MM.1S (cell line): ENCODE results near the gene SORBS2.

Experiments used
- DNase-seq: peaks from one replicate; pipeline ENCODE4 v3.0.0-alpha.2; 2015
- H2AFZ ChIP-seq: fragments of 300-600 bp; sonication (generic); 2 replicates; pipeline ENCODE4 v1.6.0; 2016; ENCODE audit warnings: antibody characterized with exemption, low read length
- H3F3A ChIP-seq: fragments of 300-600 bp; sonication (generic); 2 replicates; pipeline ENCODE4 v1.6.1; 2016; ENCODE audit warnings: mild to moderate bottlenecking, antibody characterized with exemption, low read length, moderate library complexity, mixed read lengths; ENCODE audit not compliant: insufficient read depth
- H3K27ac ChIP-seq: fragments of 300-600 bp; sonication (generic); 2 replicates; pipeline ENCODE4 v1.5.1; 2016; ENCODE audit warnings: mild to moderate bottlenecking, low read length
- H3K27me3 ChIP-seq: fragments of 300-600 bp; sonication (generic); replicated peaks from 2 replicates; pipeline ENCODE4 v1.6.0; 2016; ENCODE audit warnings: low read length; ENCODE audit not compliant: insufficient read depth
- H3K36me3 ChIP-seq: fragments of 300-600 bp; sonication (generic); replicated peaks from 2 replicates; pipeline ENCODE4 v1.6.1; 2016; ENCODE audit warnings: mild to moderate bottlenecking, low read length, mixed read lengths; ENCODE audit not compliant: insufficient read depth
- H3K4me1 ChIP-seq: fragments of 300-600 bp; sonication (generic); 2 replicates; pipeline ENCODE4 v1.6.1; 2016; ENCODE audit warnings: low read length, mixed read lengths
- H3K4me2 ChIP-seq: fragments of 300-600 bp; sonication (generic); 2 replicates; pipeline ENCODE4 v1.6.0; 2016; ENCODE audit warnings: low read depth, low read length
- H3K4me3 ChIP-seq: fragments of 300-600 bp; sonication (generic); 2 replicates; pipeline ENCODE4 v1.5.1; 2016; ENCODE audit warnings: low read length, mixed read lengths
- H3K79me2 ChIP-seq: fragments of 300-600 bp; sonication (generic); 2 replicates; pipeline ENCODE4 v1.6.1; 2016; ENCODE audit warnings: mixed run types, low read length, mixed read lengths
- H3K9ac ChIP-seq: fragments of 300-600 bp; sonication (generic); 2 replicates; pipeline ENCODE4 v1.6.1; 2016; ENCODE audit warnings: low read length, mixed read lengths
- H3K9me2 ChIP-seq: fragments of 300-600 bp; sonication (generic); replicated peaks from 2 replicates; pipeline ENCODE4 v1.6.1; 2016; ENCODE audit warnings: mild to moderate bottlenecking, low read length, mixed read lengths; ENCODE audit not compliant: insufficient read depth
- H3K9me3 ChIP-seq: fragments of 300-600 bp; sonication (generic); replicated peaks from 2 replicates; pipeline ENCODE4 v1.6.1; 2016; ENCODE audit warnings: mild to moderate bottlenecking, low read length, mixed read lengths; ENCODE audit not compliant: insufficient read depth
- H4K20me1 ChIP-seq: fragments of 300-600 bp; sonication (generic); 2 replicates; pipeline ENCODE4 v1.6.1; 2016; ENCODE audit warnings: mild to moderate bottlenecking, low read length, moderate library complexity, mixed read lengths; ENCODE audit not compliant: insufficient read depth
- EZH2 ChIP-seq: fragments of 300-600 bp; sonication (generic); optimal IDR thresholded peaks from 2 replicates; pipeline ENCODE3; 2017; ENCODE audit warnings: low read depth, mild to moderate bottlenecking, antibody characterized with exemption, low read length, mixed read lengths
- EZH2phosphoT487 ChIP-seq: fragments of 300-600 bp; sonication (generic); IDR thresholded peaks from 2 replicates; pipeline ENCODE4 v1.6.1; 2018; ENCODE audit warnings: antibody characterized with exemption, low read length
- TF ChIP-seq, protein P1 (sequence below): fragments of 300-600 bp; sonication (generic); IDR thresholded peaks from 2 replicates; pipeline ENCODE4 v1.5.1; 2016; ENCODE audit warnings: antibody characterized with exemption, low read length, mixed read lengths

SORBS2 gene

DNA sequence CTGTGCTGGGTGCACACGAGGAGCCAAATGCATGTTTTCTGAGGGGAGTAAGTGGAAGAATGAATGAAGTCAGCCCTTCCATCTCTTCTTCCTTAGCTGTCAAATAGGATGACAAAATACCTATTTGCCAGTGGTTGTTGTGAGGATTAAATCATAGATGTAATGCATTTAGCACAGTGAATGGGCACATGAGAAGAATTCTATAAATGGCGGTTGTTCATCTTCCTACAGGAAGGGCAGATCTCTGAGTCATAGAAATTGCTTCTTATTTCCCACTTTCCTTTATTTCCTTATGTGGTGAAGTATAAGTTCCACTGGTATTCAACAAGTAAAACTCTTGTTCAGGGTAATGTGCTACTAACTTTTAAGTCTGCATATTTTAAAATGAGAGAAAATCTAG, 83.1 kb downstream of the SORBS2 start:
- Histone ChIP-seq H3K27ac (no peak overlapping the region), H3K9me2 (no peaks in the 10 kb centered on the region), H3K4me1 (peaks cover 20% of the 10 kb centered on the region), H3K4me3 (no peak overlapping the region), H3F3A (peaks cover 5% of the 10 kb centered on the region), H4K20me1 (no peaks in the 10 kb centered on the region), H3K79me2 (no peaks in the 10 kb centered on the region), H3K9ac (no peak overlapping the region), H2AFZ (no peak overlapping the region), H3K27me3 (no peaks in the 10 kb centered on the region), H3K9me3 (no peaks in the 10 kb centered on the region), H3K4me2 (no peak overlapping the region), H3K36me3 (no peaks in the 10 kb centered on the region)
- no peak for TF ChIP-seq EZH2phosphoT487
- TF ChIP-seq, protein P1, sequence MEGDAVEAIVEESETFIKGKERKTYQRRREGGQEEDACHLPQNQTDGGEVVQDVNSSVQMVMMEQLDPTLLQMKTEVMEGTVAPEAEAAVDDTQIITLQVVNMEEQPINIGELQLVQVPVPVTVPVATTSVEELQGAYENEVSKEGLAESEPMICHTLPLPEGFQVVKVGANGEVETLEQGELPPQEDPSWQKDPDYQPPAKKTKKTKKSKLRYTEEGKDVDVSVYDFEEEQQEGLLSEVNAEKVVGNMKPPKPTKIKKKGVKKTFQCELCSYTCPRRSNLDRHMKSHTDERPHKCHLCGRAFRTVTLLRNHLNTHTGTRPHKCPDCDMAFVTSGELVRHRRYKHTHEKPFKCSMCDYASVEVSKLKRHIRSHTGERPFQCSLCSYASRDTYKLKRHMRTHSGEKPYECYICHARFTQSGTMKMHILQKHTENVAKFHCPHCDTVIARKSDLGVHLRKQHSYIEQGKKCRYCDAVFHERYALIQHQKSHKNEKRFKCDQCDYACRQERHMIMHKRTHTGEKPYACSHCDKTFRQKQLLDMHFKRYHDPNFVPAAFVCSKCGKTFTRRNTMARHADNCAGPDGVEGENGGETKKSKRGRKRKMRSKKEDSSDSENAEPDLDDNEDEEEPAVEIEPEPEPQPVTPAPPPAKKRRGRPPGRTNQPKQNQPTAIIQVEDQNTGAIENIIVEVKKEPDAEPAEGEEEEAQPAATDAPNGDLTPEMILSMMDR, result no peak
- no peak for TF ChIP-seq EZH2
- DNase-seq, result no peak

DNA sequence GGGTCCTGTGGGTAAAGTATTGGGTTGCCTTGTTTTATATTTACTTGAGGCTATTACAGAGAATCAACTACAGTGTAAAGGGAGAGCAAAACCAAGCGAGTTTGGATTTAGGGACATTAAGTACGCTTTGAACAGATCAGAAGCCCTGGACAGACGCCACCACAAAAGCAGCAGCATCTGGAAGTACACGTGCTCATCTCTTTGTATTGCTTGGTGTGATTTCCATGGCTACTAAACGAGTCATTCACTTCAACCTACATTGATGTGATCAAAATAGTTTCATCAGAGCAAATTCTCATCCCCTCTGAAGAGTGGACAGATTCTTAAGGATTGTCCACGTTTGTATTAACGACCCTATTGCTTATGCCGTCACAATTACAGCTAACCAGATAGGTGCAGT, 85.1 kb downstream of the SORBS2 start:
- peaks cover 8% of the 10 kb centered on the region for H3K4me1 ChIP-seq
- no peak overlapping the region for H2AFZ ChIP-seq
- peaks cover 5% of the 10 kb centered on the region for H3F3A ChIP-seq
- no peaks in the 10 kb centered on the region for H3K27me3 ChIP-seq
- H3K27ac ChIP-seq, result no peak overlapping the region
- no peak for TF ChIP-seq EZH2phosphoT487
- no peak for TF ChIP-seq EZH2
- TF ChIP-seq, protein P1, result no peak
- H4K20me1 ChIP-seq, result no peaks in the 10 kb centered on the region
- H3K79me2 ChIP-seq, result no peaks in the 10 kb centered on the region
- no peaks in the 10 kb centered on the region for H3K9me3 ChIP-seq
- H3K9ac ChIP-seq, result no peak overlapping the region
- no peaks in the 10 kb centered on the region for H3K36me3 ChIP-seq
- DNase-seq, result no peak
- H3K4me3 ChIP-seq, result no peak overlapping the region
- H3K4me2 ChIP-seq, result no peak overlapping the region
- H3K9me2 ChIP-seq, result no peaks in the 10 kb centered on the region

DNA sequence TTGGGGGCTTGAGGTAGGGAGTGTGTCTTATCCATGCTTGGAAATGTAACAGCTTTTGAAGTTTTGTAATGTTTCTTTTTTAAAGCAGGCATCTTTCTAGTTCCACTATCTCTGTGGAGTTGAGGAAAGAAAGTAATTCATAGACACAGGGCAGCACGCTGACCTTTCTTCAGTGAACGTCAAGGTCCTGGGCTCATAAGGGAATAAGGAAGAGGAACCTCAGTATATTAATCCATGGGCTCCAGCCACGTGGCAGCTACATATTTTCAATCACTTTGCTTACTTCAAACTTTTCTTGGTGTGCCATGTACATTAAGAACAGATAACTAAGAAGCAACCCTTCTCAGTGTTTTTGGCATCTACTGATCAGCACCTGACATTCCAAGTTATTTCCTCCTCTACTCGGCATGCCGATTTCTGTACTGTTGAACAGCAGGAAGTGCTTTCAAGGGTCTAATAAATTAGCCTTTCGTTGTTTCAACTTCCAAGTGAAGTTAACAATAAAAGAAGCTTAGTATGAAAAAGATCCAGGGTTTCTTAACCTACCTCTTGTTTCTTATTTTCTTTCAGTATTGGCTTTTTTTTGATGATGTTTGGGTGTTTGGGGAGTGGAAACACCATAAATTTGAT, 88.2 kb downstream of the SORBS2 start:
- Histone ChIP-seq H3K79me2 (no peaks in the 10 kb centered on the region), H3K36me3 (no peaks in the 10 kb centered on the region), H3K9me2 (no peaks in the 10 kb centered on the region), H4K20me1 (no peaks in the 10 kb centered on the region), H2AFZ (no peak overlapping the region), H3K27ac (no peak overlapping the region), H3K27me3 (no peaks in the 10 kb centered on the region), H3K9me3 (no peaks in the 10 kb centered on the region), H3K4me1 (no peaks in the 10 kb centered on the region), H3K4me2 (no peak overlapping the region), H3F3A (no peaks in the 10 kb centered on the region), H3K4me3 (no peak overlapping the region), H3K9ac (no peak overlapping the region)
- no peak for DNase-seq
- TF ChIP-seq, protein P1, result no peak
- TF ChIP-seq EZH2 (no peak), EZH2phosphoT487 (no peak)
